H9 (cell line): ENCODE results near the gene CLNS1A. TPM values are rescaled to one million over a fixed set of nuclear protein-coding genes. Genes with fewer than 3 reads are reported as not detected.

ENCODE experiments used
- DNase-seq: peaks from one replicate; pipeline ENCODE4 v3.0.0-alpha.2; 2017
- H2AFZ ChIP-seq: one replicate; pipeline ENCODE4 v1.6.1; 2013; ENCODE audit warnings: mild to moderate bottlenecking, low read length, control low read depth, moderate library complexity
- H2AK5ac ChIP-seq: 2 replicates; pipeline ENCODE4 v1.6.1; 2013; ENCODE audit warnings: low read length, control low read depth, mixed read lengths; ENCODE audit not compliant: insufficient read length
- H2BK120ac ChIP-seq: one replicate; pipeline ENCODE4 v1.6.1; 2013; ENCODE audit warnings: low read depth, mild to moderate bottlenecking, low read length, control low read depth, inconsistent platforms; ENCODE audit not compliant: poor library complexity, severe bottlenecking
- H2BK12ac ChIP-seq: 2 replicates; pipeline ENCODE4 v1.6.1; 2013; ENCODE audit warnings: low read length, control low read depth, mixed read lengths, low read depth; ENCODE audit not compliant: insufficient read length
- H2BK15ac ChIP-seq: 2 replicates; pipeline ENCODE4 v1.6.1; 2013; ENCODE audit warnings: low read depth, low read length, control low read depth
- H2BK20ac ChIP-seq: one replicate; pipeline ENCODE4 v1.6.1; 2013; ENCODE audit warnings: low read depth, mild to moderate bottlenecking, low read length, control low read depth, inconsistent platforms; ENCODE audit not compliant: poor library complexity, severe bottlenecking
- H2BK5ac ChIP-seq: 2 replicates; pipeline ENCODE4 v1.6.1; 2013; ENCODE audit warnings: low read length, control low read depth, mixed read lengths; ENCODE audit not compliant: insufficient read length
- H3K14ac ChIP-seq: 2 replicates; pipeline ENCODE4 v1.6.1; 2013; ENCODE audit warnings: low read length, control low read depth; ENCODE audit not compliant: insufficient read depth
- H3K18ac ChIP-seq: 2 replicates; pipeline ENCODE4 v1.6.1; 2013; ENCODE audit warnings: low read depth, mild to moderate bottlenecking, mixed read lengths, low read length, control low read depth; ENCODE audit not compliant: insufficient read length
- H3K23ac ChIP-seq: 2 replicates; pipeline ENCODE4 v1.6.1; 2013; ENCODE audit warnings: low read length, control low read depth, mixed read lengths, low read depth; ENCODE audit not compliant: insufficient read length
- H3K23me2 ChIP-seq: 2 replicates; pipeline ENCODE4 v1.6.1; 2013; ENCODE audit warnings: low read depth, mild to moderate bottlenecking, mixed read lengths, low read length, control low read depth; ENCODE audit not compliant: insufficient read length, poor library complexity, severe bottlenecking
- H3K27ac ChIP-seq: 2 replicates; pipeline ENCODE4 v1.5.1; 2013; ENCODE audit warnings: low read length, control low read depth, mixed read lengths, low read depth; ENCODE audit not compliant: insufficient read length
- H3K27me3 ChIP-seq: 2 replicates; pipeline ENCODE4 v1.6.1; 2013; ENCODE audit warnings: low read length, control low read depth, inconsistent platforms; ENCODE audit not compliant: insufficient read depth
- H3K4ac ChIP-seq: 2 replicates; pipeline ENCODE4 v1.6.1; 2013; ENCODE audit warnings: low read depth, mild to moderate bottlenecking, control low read depth, inconsistent platforms, low read length, moderate library complexity
- H3K4me1 ChIP-seq: 2 replicates; pipeline ENCODE4 v1.6.1; 2013; ENCODE audit warnings: low read length, control low read depth, inconsistent platforms; ENCODE audit not compliant: insufficient read depth
- H3K4me2 ChIP-seq: 2 replicates; pipeline ENCODE4 v1.6.1; 2013; ENCODE audit warnings: low read length, control low read depth, mixed read lengths; ENCODE audit not compliant: insufficient read length, insufficient read depth
- H3K56ac ChIP-seq: 2 replicates; pipeline ENCODE4 v1.6.1; 2013; ENCODE audit warnings: low read depth, mild to moderate bottlenecking, mixed read lengths, low read length, control low read depth; ENCODE audit not compliant: insufficient read length
- H3K79me1 ChIP-seq: 2 replicates; pipeline ENCODE4 v1.6.1; 2013; ENCODE audit warnings: low read depth, mild to moderate bottlenecking, moderate library complexity, low read length, control low read depth, inconsistent platforms; ENCODE audit not compliant: insufficient read depth, poor library complexity, severe bottlenecking
- H3K79me2 ChIP-seq: 2 replicates; pipeline ENCODE4 v1.6.1; 2013; ENCODE audit warnings: low read length, control low read depth, inconsistent platforms; ENCODE audit not compliant: insufficient read depth
- H3K9ac ChIP-seq: 2 replicates; pipeline ENCODE4 v1.6.1; 2013; ENCODE audit warnings: low read length, control low read depth, mixed read lengths; ENCODE audit not compliant: insufficient read length; ENCODE audit errors: extremely low read depth
- H3K9me3 ChIP-seq: one replicate; pipeline ENCODE4 v1.6.1; 2013; ENCODE audit warnings: low read depth, low read length, inconsistent platforms; ENCODE audit not compliant: control insufficient read depth
- H3T11ph ChIP-seq: one replicate; pipeline ENCODE4 v1.6.1; 2013; ENCODE audit warnings: mild to moderate bottlenecking, low read length, control low read depth, inconsistent platforms
- H4K20me1 ChIP-seq: one replicate; pipeline ENCODE4 v1.6.1; 2013; ENCODE audit not compliant: control insufficient read depth, insufficient read length, insufficient read depth
- H4K5ac ChIP-seq: 2 replicates; pipeline ENCODE4 v1.6.1; 2013; ENCODE audit warnings: low read depth, mild to moderate bottlenecking, mixed read lengths, low read length, control low read depth; ENCODE audit not compliant: insufficient read length
- H4K8ac ChIP-seq: replicated peaks from 2 replicates; pipeline ENCODE4 v1.6.1; 2013; ENCODE audit warnings: low read length, control low read depth, mixed read lengths, low read depth; ENCODE audit not compliant: insufficient read length
- H4K91ac ChIP-seq: 2 replicates; pipeline ENCODE4 v1.6.1; 2013; ENCODE audit warnings: low read depth, mild to moderate bottlenecking, moderate library complexity, mixed read lengths, low read length, control low read depth; ENCODE audit not compliant: insufficient read length
- H3K27ac Mint-ChIP-seq, 3 experiments: 2 replicates in 2 of 3; 3 replicates in 1 of 3; pipeline ENCODE4 v1.8.0; 2020 to 2021; ENCODE audit warnings: mixed read lengths in 3 of 3, mild to moderate bottlenecking in 1 of 3, moderate library complexity in 1 of 3
- H3K27me3 Mint-ChIP-seq: 2 replicates; pipeline ENCODE4 v1.8.0; 2021; ENCODE audit warnings: low read depth, mild to moderate bottlenecking, moderate library complexity, mixed read lengths
- H3K36me3 Mint-ChIP-seq, 3 experiments: 2 replicates in 2 of 3; 3 replicates in 1 of 3; pipeline ENCODE4 v1.8.0; 2020 to 2021; ENCODE audit warnings: low read depth in 3 of 3, mixed read lengths in 3 of 3; ENCODE audit not compliant: insufficient read depth in 1 of 3
- H3K4me1 Mint-ChIP-seq, 2 experiments: 2 replicates each; pipeline ENCODE4 v1.8.0; 2020; ENCODE audit warnings: mixed read lengths in 2 of 2
- H3K4me3 Mint-ChIP-seq, 2 experiments: 2 replicates in 1 of 2; 3 replicates in 1 of 2; pipeline ENCODE4 v1.8.0; 2020 to 2021; ENCODE audit warnings: mild to moderate bottlenecking in 2 of 2, mixed read lengths in 2 of 2, moderate library complexity in 1 of 2
- H3K9me3 Mint-ChIP-seq, 2 experiments: 2 replicates in 1 of 2; 3 replicates in 1 of 2; pipeline ENCODE4 v1.8.0; 2020; ENCODE audit warnings: mild to moderate bottlenecking in 2 of 2, mixed read lengths in 2 of 2, moderate library complexity in 1 of 2
- CTCF ChIP-seq: fragments of 200-600 bp; sonication (generic); conservative IDR thresholded peaks from 3 replicates; pipeline ENCODE4 v1.8.0; 2021; ENCODE audit warnings: antibody characterized with exemption, mild to moderate bottlenecking
- WGBS: extraction: QIAGEN DNeasy Blood & Tissue Kit; methylation state at CpG from one replicate; pipeline ENCODE4 v1.1.7; 2013; ENCODE audit warnings: missing lambda C conversion rate, low lambda C conversion rate, mixed read lengths; ENCODE audit not compliant: insufficient read length; ENCODE audit errors: extremely low coverage; 5-methylcytosine and 5-hydroxymethylcytosine counted together
- long read RNA-seq: library from polyadenylated mRNA; unstranded; transcript quantifications from one replicate; pipeline ENCODE4 v2.0.0, GENCODE V29; 2020
- total RNA-seq: library from RNA; stranded (reverse); gene quantifications from 2 replicates; pipeline ENCODE4 v1.2.1, GENCODE V29; 2021

CLNS1A gene
- total RNA-seq: 152 and 165 TPM in 2 replicates
- long read RNA-seq, transcript CLNS1A-210 (7 exons, 953 nt): minor isoform, 6 of 646 reads
- long read RNA-seq, transcript CLNS1A-202 (6 exons, 1,121 nt): minor isoform, 5 of 646 reads
- long read RNA-seq, transcript CLNS1A-204 (7 exons, 2,993 nt): major isoform, 616 of 646 reads
- long read RNA-seq, partial matches to known transcripts: 3 of 646 reads
- long read RNA-seq, other reads (novel, unspliced or antisense): 14 of 646 reads

GRCh38 chr11:77637345-77638165, at the start of gene CLNS1A:
Gene CLNS1A, minus strand, starts transcription at chr11:77637794. Its CDS starts 80 bp downstream, at chr11:77637714.
- H4K20me1 ChIP-seq: no peaks in the 10 kb centered on the region
- peak within 1 kb of the TSS; percentile 93 to 94 for H3K4me3 Mint-ChIP-seq
- TF ChIP-seq CTCF: no peak
- H3K4me1 ChIP-seq: no peaks in the 10 kb centered on the region
- H3K36me3 Mint-ChIP-seq: peaks cover 14 to 17% (median 17%) of the 10 kb centered on the region in 3 experiments
- no peak within 1 kb of the TSS for H2BK20ac ChIP-seq
- H3K79me1 ChIP-seq: peaks cover 7% of the 10 kb centered on the region
- H4K5ac ChIP-seq: no peak within 1 kb of the TSS
- H2BK5ac ChIP-seq: no peak within 1 kb of the TSS
- peaks cover 16% of the 10 kb centered on the region for H3K79me2 ChIP-seq
- H3K4ac ChIP-seq: no peak within 1 kb of the TSS
- no peak within 1 kb of the TSS for H3T11ph ChIP-seq
- no peak within 1 kb of the TSS for H3K23ac ChIP-seq
- H3K56ac ChIP-seq: no peak within 1 kb of the TSS
- peaks cover 0 to 3% of the 10 kb centered on the region in 2 experiments; a peak in 3 of 5 replicates for H3K9me3 Mint-ChIP-seq
- H4K91ac ChIP-seq: no peak within 1 kb of the TSS
- peak within 1 kb of the TSS; percentile 92 for H3K14ac ChIP-seq
- DNase-seq: peak; percentile 85
- peak within 1 kb of the TSS; percentile 91 for H3K18ac ChIP-seq
- H2AK5ac ChIP-seq: no peak within 1 kb of the TSS
- H3K27me3 ChIP-seq: no peaks in the 10 kb centered on the region
- no peak within 1 kb of the TSS for H2BK15ac ChIP-seq
- peak within 1 kb of the TSS; percentile 55 for H3K27ac ChIP-seq
- H2BK12ac ChIP-seq: no peak within 1 kb of the TSS
- no CpG with 5 or more reads among the region's 41 CpGs for WGBS
- H2AFZ ChIP-seq: no peak within 1 kb of the TSS
- no peaks in the 10 kb centered on the region; the same call in 1 of the 2 replicates for H3K27me3 Mint-ChIP-seq
- H2BK120ac ChIP-seq: no peak within 1 kb of the TSS
- H3K23me2 ChIP-seq: peaks cover 16% of the 10 kb centered on the region
- H3K4me1 Mint-ChIP-seq: peaks cover 15 to 18% of the 10 kb centered on the region in 2 experiments
- peak within 1 kb of the TSS; percentile 92 for H3K4me2 ChIP-seq
- peak within 1 kb of the TSS; percentile 96 to 99 (median 98) for H3K27ac Mint-ChIP-seq
- H3K9ac ChIP-seq: peak within 1 kb of the TSS; percentile 81
- H3K9me3 ChIP-seq: no peaks in the 10 kb centered on the region
- no peak within 1 kb of the TSS for H4K8ac ChIP-seq
